ENCODE data around the gene VMAC.
A peak's percentile ranks its signal among the peaks of the same experiment; 100 is the strongest.

VMAC gene

GRCh38 chr19:5953030-5953589 is 48.4 kb downstream of the VMAC start:
- ATAC-seq (no peak), DNase-seq (no peak)

DNA sequence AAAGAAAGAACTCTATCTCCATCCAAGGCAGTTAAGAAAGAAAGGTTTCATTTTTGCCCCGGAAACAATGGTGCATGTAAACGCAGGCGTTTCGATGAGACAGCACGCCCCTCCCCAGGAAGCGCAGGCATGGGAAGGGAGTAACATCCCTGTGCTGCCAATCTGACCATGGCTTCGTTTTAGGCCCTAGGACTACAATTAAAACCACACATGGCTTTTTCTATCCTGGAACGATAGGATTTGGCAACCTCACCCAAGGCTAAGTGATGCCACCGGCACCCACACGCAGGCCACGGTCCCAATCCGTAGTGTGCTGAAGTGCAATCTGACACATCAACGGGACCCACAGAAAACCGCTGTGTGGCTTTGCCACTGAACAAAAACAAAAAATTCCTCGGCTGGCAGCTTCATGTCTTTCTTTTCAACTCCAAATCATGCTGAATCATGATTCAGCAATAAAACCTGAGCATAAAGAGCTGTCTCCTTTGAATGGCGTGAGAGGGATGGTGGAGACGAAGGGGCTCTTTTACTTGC is 49.1 kb downstream of the VMAC start:
- DNase-seq (peak; percentile 45), ATAC-seq (peak; percentile 40)

- no peak for ATAC-seq
- DNase-seq = no peak
These were observed 49.6 kb downstream of the VMAC start for GRCh38 chr19:5954293-5954692.

DNA sequence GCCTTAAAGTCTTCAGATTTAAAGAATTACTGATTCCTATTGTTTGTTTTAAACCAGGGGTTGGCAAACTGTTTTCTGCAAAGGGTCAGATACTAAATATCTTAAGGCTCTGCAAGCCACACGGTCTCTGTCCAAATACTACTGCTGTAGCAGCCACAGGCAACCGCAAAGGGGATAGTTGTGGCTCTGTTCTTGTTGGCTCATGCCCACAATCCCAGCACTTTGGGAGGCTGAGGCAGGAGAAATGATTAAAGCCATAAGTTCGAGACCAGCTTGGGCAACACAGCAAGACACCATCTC is 50.9 kb downstream of the VMAC start:
- DNase-seq = no peak

DNA sequence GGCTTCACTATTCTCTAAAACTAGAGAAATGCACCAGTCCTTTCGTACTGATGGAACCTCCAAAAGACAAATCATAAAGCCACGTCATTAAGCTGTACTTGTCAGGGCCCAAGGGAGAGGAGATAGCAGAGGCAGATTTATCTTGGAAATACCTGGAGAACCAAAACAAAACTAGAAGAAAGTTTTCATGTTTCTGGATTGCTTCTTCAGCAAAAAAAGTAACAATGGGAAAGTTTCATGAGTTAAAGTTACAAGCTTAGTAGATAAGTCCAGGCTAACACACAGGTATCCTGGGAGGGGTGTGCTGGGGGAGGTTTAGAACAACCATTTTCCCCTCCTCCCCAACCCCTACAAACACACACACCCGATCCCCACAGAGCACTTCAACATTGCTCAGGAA is 51.7 kb downstream of the VMAC start:
- no peak for DNase-seq

More for the DNA sequence above, 50.9 kb downstream of the VMAC start:
- no peak for ATAC-seq

GRCh38 chr19:5956728-5957127 is 52.1 kb downstream of the VMAC start:
- no peak for ATAC-seq

More for the DNA sequence above, 51.7 kb downstream of the VMAC start:
- no peak for ATAC-seq

GRCh38 chr19:5957170-5957569 is 52.5 kb downstream of the VMAC start:
- ATAC-seq = no peak
- no peak for DNase-seq

More at GRCh38 chr19:5956728-5957127, 52.1 kb downstream of the VMAC start:
- no peak for DNase-seq

DNA sequence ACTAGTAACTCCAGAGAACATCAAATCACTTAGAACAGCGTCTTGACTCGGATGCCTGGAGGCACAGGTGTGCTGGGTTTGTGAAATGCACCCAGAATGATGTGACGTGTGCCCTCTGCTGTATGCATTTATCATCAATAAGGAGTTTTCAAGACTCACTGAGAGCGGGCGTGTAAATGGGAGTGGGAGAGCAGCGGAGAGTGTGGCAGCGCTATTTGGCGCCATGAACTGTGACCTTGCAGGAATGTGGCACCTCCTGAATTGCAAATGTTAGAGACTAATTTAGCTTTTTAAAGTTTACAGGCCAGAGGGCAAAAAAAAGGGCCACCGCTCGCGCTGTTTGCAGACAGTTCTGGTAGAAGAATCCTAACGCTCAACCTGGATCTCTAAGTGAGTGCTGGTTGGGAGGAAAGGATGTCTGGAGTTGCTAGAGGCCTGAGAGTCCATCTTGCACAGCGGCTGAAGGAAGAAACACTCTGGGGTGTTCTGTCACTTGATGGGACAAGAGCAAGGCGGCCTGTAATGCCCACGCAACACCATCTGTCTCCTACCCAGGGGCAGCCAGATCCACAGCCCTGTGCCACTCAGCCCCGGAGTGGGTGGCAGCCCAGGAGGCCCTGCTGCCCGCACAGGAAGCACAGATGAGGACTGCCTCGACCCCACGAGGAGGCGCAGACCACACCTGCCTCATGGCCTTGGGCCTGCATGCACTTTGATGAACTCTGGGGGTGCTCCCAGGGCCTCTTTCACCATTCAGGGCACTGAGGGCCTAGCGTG is 53.6 kb downstream of the VMAC start:
- ATAC-seq = no peak
- DNase-seq = no peak

DNA sequence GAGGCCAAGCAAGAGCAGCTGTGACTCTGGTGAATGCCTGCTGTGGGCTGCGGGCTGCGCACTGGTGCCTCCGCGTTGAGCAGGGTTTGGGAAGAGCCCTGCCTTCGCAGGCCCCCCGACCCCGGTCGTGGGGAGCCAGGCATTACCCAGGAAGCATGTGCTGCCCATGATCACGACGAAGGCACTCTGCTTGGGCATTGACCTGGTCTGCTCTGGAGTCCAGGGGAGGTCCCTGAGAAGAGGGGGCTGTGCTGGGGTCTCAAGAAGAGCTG is 54.1 kb downstream of the VMAC start:
- ATAC-seq (no peak), DNase-seq (no peak)

DNA sequence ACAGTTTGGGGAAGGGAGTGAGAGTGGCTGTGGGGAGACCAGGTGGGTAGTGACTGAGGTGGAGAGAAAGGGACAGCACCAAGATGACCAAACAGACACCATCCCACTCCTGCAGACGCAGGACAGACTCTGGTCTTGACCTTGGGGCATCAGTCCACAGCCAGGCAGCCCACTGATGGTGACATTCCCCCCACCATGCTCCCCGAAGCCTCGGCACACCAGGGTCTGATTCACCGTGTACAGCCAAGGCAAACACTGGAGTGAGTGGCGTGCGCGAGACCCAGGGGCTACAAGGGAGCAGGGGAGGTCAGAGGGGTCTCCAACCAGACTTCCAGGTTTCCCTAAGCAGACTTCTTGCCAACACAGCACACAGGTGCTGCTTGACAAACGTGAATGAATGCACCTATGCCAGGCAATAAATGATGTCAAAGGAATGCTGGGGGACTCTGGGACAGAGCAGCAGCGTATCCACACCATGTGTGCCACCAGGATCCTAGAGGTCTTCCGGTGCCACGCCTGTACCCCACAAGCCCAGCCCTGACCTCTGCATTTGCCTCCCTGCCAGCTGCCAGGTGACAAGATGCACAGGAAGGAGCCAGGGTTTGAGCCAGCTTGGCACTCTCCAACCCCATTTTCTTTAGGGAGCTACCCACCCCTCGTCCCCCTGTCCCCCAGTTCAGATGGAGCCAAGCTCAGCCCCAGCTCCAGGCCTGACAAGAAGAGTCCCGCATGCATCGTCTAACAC is 54.8 kb downstream of the VMAC start:
- DNase-seq = no peak
- ATAC-seq = no peak
